Esophagus muscularis mucosa (tissue), 4 donors: ENCODE results near the gene VPS18. TPM values are rescaled to one million over a fixed set of nuclear protein-coding genes. Genes with fewer than 3 reads are reported as not detected.

ENCODE experiments used
- DNase-seq: peaks from one replicate; pipeline ENCODE4 v3.0.0-alpha.2; 2017; ENCODE audit errors: extremely low spot score
- H3K27ac ChIP-seq, 4 donors: fragments of 200-600 bp; sonication (generic); replicated peaks in 1 of 4; 1 replicate in 3 of 4; 2 replicates in 1 of 4; pipeline ENCODE4 v1.5.1; 2016 to 2019; ENCODE audit warnings: mild to moderate bottlenecking in 1 of 4
- H3K27me3 ChIP-seq, 4 donors: fragments of 200-600 bp; sonication (generic); one replicate each; pipeline versions ENCODE4 v1.5.1 to v1.6.0; 2016 to 2019
- H3K36me3 ChIP-seq, 4 donors: fragments of 200-600 bp; sonication (generic); one replicate each; pipeline ENCODE4 v1.5.1; 2016 to 2019
- H3K4me1 ChIP-seq, 4 donors: fragments of 200-600 bp; sonication (generic); one replicate each; pipeline ENCODE4 v1.5.1; 2016 to 2019
- H3K4me3 ChIP-seq, 4 donors: fragments of 200-600 bp; sonication (generic); 1 replicate in 2 of 4; 2 replicates in 2 of 4; pipeline ENCODE4 v1.5.1; 2016 to 2019; ENCODE audit warnings: mild to moderate bottlenecking in 4 of 4, moderate library complexity in 1 of 4
- H3K9me3 ChIP-seq, 4 donors: fragments of 200-600 bp; sonication (generic); 1 replicate in 3 of 4; 2 replicates in 1 of 4; pipeline ENCODE4 v1.5.1; 2016 to 2019
- EP300 ChIP-seq: sonication (generic); formaldehyde crosslinking; IDR thresholded peaks from one replicate; pipeline ENCODE4 v1.6.1; 2017; ENCODE audit warnings: antibody characterized with exemption
- POLR2A ChIP-seq: fragments of 450-650 bp; IDR thresholded peaks from one replicate; pipeline ENCODE4 v1.6.1; 2017; ENCODE audit warnings: antibody characterized with exemption, moderate library complexity, mild to moderate bottlenecking, low read depth
- POLR2AphosphoS5 ChIP-seq, 2 donors: sonication (generic); formaldehyde crosslinking; IDR thresholded peaks; one replicate each; pipeline ENCODE4 v1.6.1; 2017; ENCODE audit warnings: antibody characterized with exemption in 2 of 2
- WGBS: methylation state at CpG from one replicate; pipeline ENCODE4 v1.1.5; 2018; 5-methylcytosine and 5-hydroxymethylcytosine counted together
- intact Hi-C: fragments of 100-400 bp; cut with DNase I; formaldehyde crosslinking; loops from one replicate; pipeline ENCODE4 v1.15.1; 2023
- small RNA-seq, 3 donors: library from RNA; depleted of rRNA; stranded (forward); fragments of <200 nt; gene quantifications; one replicate each; pipeline ENCODE3, GENCODE V24; 2016
- total RNA-seq, 4 donors: library from RNA; depleted of rRNA; stranded (reverse); fragments of >200 nt; gene quantifications; one replicate each; pipeline versions ENCODE4 v1.1.0 to v1.2.1, GENCODE V29; 2016
- TF ChIP-seq, protein P1 (sequence below), 3 experiments: fragments of 200-600 bp in 2 of 3; fragments of 450-650 bp in 1 of 3; sonication (generic) in 2 of 3; IDR thresholded peaks; one replicate each; pipeline ENCODE4 v1.5.1; 2017 to 2019; ENCODE audit warnings: antibody characterized with exemption in 3 of 3, mild to moderate bottlenecking in 2 of 3, moderate library complexity in 1 of 3

Gene VPS18
- total RNA-seq, 4 donors from 2014 or later, result 28.7 to 36.6 (median 32.2) TPM

DNA sequence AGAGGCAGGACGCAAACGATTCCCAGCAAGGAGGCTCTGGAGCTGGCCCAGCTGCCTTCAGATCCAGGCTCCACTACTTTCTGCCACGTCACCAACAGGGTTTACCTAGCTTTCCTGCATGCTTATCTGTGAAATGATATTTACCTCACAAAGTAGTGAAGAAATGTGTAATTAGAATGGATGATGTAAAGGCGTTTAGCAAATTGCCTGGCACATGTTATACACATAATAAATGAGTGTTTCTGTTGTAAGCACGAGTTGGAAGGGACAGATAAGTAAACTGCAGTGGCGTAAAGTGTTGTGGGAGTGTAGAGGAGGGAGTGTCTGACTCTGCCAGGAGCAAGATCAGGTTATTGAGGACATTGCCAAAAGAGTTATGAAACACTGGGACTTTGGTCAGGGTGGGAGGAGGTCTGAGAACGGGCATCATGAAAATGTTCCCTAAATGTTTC lies 55.5 kb downstream of the VPS18 start:
- H3K27me3 ChIP-seq, result no peaks in the 10 kb centered on the region
- TF ChIP-seq POLR2AphosphoS5 (IDR thresholded peaks at IDR 0.05), result no peak
- TF ChIP-seq POLR2A, result no peak
- TF ChIP-seq, protein P1, sequence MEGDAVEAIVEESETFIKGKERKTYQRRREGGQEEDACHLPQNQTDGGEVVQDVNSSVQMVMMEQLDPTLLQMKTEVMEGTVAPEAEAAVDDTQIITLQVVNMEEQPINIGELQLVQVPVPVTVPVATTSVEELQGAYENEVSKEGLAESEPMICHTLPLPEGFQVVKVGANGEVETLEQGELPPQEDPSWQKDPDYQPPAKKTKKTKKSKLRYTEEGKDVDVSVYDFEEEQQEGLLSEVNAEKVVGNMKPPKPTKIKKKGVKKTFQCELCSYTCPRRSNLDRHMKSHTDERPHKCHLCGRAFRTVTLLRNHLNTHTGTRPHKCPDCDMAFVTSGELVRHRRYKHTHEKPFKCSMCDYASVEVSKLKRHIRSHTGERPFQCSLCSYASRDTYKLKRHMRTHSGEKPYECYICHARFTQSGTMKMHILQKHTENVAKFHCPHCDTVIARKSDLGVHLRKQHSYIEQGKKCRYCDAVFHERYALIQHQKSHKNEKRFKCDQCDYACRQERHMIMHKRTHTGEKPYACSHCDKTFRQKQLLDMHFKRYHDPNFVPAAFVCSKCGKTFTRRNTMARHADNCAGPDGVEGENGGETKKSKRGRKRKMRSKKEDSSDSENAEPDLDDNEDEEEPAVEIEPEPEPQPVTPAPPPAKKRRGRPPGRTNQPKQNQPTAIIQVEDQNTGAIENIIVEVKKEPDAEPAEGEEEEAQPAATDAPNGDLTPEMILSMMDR (IDR thresholded peaks at IDR 0.05), result no peak
- no peak for TF ChIP-seq EP300
- H3K4me1 ChIP-seq, result peaks cover 9 to 21% (median 17%) of the 10 kb centered on the region in 4 donors
- H3K4me3 ChIP-seq, result no peak overlapping the region
- DNase-seq, result no peak
- intact Hi-C loops, result no loop called here
- no peak overlapping the region for H3K27ac ChIP-seq
- 73% methylated on average over 7 of the region's 7 CpGs for WGBS
- H3K36me3 ChIP-seq, result no peaks in the 10 kb centered on the region
- H3K9me3 ChIP-seq, result no peaks in the 10 kb centered on the region

DNA sequence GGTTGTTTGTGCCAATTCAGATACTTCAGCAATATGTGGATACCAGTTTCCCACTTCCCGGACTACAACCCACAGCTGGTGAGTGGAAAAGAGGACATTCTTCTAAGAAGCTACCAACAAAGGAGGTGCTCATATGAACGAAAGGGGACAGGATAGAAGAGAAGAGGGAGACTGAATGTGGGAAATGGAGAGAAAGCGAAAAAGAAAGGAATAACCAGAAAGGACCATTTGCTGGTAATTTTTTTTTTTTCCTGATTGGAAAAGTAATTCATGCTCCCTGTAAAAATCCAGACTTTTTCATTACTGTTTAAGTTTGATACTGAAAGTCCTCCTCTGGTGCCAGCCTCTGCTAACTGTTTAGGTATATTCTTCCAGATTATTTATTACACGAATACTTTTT lies 57.5 kb downstream of the VPS18 start:
- Histone ChIP-seq H3K27me3 (no peaks in the 10 kb centered on the region), H3K27ac (no peak overlapping the region), H3K9me3 (no peaks in the 10 kb centered on the region), H3K4me1 (peaks cover 19 to 31% (median 28%) of the 10 kb centered on the region in 4 donors), H3K4me3 (no peak overlapping the region), H3K36me3 (no peaks in the 10 kb centered on the region)
- WGBS, result 85% methylated on average over 4 of the region's 4 CpGs
- TF ChIP-seq POLR2AphosphoS5 (IDR thresholded peaks at IDR 0.05), result no peak
- TF ChIP-seq, protein P1 (IDR thresholded peaks at IDR 0.05), result no peak
- no peak for TF ChIP-seq EP300
- no peak for TF ChIP-seq POLR2A
- intact Hi-C loops, result no loop called here
- DNase-seq, result no peak

DNA sequence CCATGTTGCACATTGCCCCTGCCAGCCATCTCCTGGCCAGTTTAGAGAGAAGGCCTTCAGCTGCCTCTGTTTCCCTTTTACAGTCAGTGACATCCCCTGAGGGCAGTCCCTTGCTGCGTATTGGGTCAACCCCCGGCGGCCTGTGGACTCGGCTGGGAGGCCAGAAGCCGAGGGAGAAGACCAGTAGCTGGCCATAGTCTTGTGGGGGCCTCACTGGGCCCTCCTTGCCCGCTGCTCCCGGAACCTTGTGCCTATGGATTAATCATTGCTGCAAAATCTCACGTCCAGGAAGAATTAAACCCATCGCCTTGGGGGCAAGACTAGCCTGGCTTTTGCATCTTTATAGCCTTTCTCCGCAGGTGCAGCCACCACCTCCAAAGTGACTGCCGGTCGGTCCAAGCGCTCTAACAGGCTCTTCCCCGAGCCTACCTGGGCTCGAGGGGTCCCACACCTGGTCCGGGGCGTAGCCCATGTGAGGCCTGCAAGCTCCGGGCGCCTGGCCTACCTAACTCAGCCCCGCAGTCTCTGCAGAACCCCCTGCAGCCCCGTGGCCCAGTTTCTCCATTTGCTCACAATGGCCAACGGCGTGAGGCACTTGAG lies 58.2 kb downstream of the VPS18 start:
- no peak for TF ChIP-seq POLR2AphosphoS5 (IDR thresholded peaks at IDR 0.05)
- peak overlapping the region; percentile 68 to 76 (median 73) for H3K4me3 ChIP-seq
- H3K27ac ChIP-seq, result peak overlapping the region; percentile 80 to 87 (median 85)
- H3K9me3 ChIP-seq, result no peaks in the 10 kb centered on the region
- 48% methylated on average over 20 of the region's 23 CpGs for WGBS
- no peak for DNase-seq
- no peaks in the 10 kb centered on the region for H3K27me3 ChIP-seq
- H3K36me3 ChIP-seq, result no peaks in the 10 kb centered on the region
- peaks cover 26 to 38% (median 35%) of the 10 kb centered on the region in 4 donors for H3K4me1 ChIP-seq
- intact Hi-C loops, result no loop called here

DNA sequence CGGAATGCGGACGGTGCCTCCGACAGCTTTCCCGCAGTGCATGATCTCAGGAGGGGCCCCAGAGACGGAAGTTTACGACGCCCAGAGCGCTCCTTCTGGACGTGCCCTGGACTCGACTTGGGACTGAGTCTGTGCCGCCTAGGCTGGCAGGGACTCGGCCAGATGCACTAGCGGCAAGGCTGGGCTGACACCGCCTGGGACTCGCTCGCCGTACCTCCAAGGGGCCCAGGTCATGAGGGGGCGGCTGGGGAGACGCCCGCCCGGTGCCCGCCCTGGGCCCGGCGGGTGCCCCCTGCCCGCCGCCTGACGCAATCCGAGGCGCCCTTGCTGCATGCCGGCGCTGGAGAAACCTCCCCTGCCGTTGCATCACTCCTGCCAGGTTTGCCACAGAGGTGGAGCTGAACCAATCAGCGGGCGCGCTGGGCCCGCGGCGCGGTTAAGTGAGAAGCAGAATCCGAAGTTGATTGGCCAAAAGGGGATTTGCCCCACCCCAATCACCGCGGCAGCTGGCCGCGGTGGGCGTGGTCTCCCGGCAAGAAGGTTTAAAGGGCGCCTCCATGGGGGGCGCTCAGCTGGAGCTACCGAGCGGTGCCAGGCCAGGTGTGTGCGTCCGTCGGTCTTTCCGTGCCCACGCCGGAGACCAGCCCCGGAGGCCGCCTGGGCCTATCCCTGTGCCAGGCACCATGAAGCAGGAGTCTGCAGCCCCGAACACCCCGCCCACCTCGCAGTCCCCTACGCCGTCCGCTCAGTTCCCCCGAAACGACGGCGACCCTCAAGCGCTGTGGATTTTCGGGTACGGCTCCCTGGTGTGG lies 58.9 kb downstream of the VPS18 start, which contains the start of gene CHAC1:
TSS of gene CHAC1 (plus strand) at position 571 of the 812 bp plus-strand sequence. CDS start at position 684, 113 bp downstream.
- intact Hi-C loops, result no loop called here
- H3K27ac ChIP-seq, result peak within 1 kb of the TSS; percentile 80 to 87 (median 85)
- 0% methylated on average over 13 of the region's 72 CpGs for WGBS
- TF ChIP-seq, protein P1 (IDR thresholded peaks at IDR 0.05), result no peak
- no peak for TF ChIP-seq EP300
- peak; percentile 64 to 84 for TF ChIP-seq POLR2AphosphoS5 (IDR thresholded peaks at IDR 0.05)
- TF ChIP-seq POLR2A, result peak; percentile 22
- H3K4me3 ChIP-seq, result peak within 1 kb of the TSS; percentile 68 to 76 (median 73)
- no peaks in the 10 kb centered on the region for H3K27me3 ChIP-seq
- DNase-seq, result peak; percentile 98
- no peaks in the 10 kb centered on the region for H3K36me3 ChIP-seq
- peaks cover 30 to 45% (median 42%) of the 10 kb centered on the region in 4 donors for H3K4me1 ChIP-seq
- H3K9me3 ChIP-seq, result no peaks in the 10 kb centered on the region

Small RNA genes within 50 kb of the gene (small RNA-seq; reads per million reads assigned to genes)
- gene AC025166.1 (0 reads per million in 3 donors), gene ISCA1P4 (0 to 0.74 (median 0) reads per million in 3 donors)

Other genes with a start within 250 kb of the VPS18 start
- gene RAD51, start 199.3 kb upstream of the VPS18 start, total RNA-seq, result under 1 TPM in 3 of 4 donors, not detected in 1; 0.50 to 0.92 (median 0.71) TPM
- 10 to 100 TPM; 29.5 to 34.9 (median 31.5) TPM for gene RMDN3, start 139.2 kb upstream of the VPS18 start, total RNA-seq
- 10 to 100 TPM in 3 of 4 donors, 1 to 10 TPM in 1; 6.6 to 13.9 (median 11.8) TPM for gene GCHFR, start 130.4 kb upstream of the VPS18 start, total RNA-seq
- 1 to 10 TPM in 1 of 4 donors, under 1 TPM in 2, not detected in 1; under 0.01 to 1.1 (median 0.57) TPM for gene C15orf62, start 124.5 kb upstream of the VPS18 start, total RNA-seq
- gene ZFYVE19, start 87.4 kb upstream of the VPS18 start, total RNA-seq, result 10 to 100 TPM; 14.4 to 36.8 (median 18.8) TPM
- gene DNAJC17, start 87.0 kb upstream of the VPS18 start, total RNA-seq, result 10 to 100 TPM in 3 of 4 donors, 1 to 10 TPM in 1; 10.0 to 23.8 (median 13.9) TPM
- not detected for gene PPP1R14D, start 65.7 kb upstream of the VPS18 start, total RNA-seq
- 1 to 10 TPM in 3 of 4 donors, under 1 TPM in 1; 0.99 to 2.8 (median 1.8) TPM for gene SPINT1, start 50.4 kb upstream of the VPS18 start, total RNA-seq
- gene RHOV, start 20.2 kb upstream of the VPS18 start, total RNA-seq, result not detected
- gene DLL4, start 34.9 kb downstream of the VPS18 start, total RNA-seq, result 10 to 100 TPM in 1 of 4 donors, 1 to 10 TPM in 3; 1.7 to 12.6 (median 7.5) TPM
- 1 to 10 TPM in 3 of 4 donors, under 1 TPM in 1; 0.66 to 3.6 (median 1.3) TPM for gene CHAC1, start 59.0 kb downstream of the VPS18 start, total RNA-seq
- 10 to 100 TPM; 22.4 to 28.7 (median 24.0) TPM for gene INO80, start 221.8 kb downstream of the VPS18 start, total RNA-seq